Amniotic stem cell (primary cell): ENCODE measurements around the gene AFAP1L2.
"Not testable (repeated sequence)": the region's sequence is repeated elsewhere in the genome, so short reads cannot be mapped to it uniquely, and the experiment has no call there.

ENCODE experiments used
- DNase-seq: peaks from one replicate; lab custom pipeline; 2025; lab: John Stamatoyannopoulos, UW

Gene AFAP1L2

GRCh38 chr10:114362826-114363355 lies 41.4 kb downstream of the AFAP1L2 start:
- DNase-seq = no peak

DNA sequence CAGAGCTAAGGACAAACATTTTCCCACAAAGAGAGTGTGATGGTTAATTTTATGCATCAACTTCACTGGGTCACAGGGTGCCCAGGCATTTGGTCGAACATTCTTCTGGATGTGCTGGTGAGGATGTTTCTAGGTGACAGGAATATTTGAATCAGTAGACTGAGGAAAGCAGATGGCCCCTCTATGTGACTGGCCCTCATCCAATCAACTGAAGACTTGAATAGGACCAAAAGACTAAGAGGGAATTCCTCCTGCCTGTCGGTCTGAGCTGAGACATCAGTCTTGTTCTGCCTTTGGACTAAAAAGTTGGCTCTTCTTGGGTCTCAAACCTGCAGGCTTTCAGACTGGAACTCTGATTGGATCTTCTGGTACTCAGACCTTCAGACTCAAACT lies 44.4 kb downstream of the AFAP1L2 start:
- DNase-seq = no peak

- no peak for DNase-seq
These were observed 45.0 kb downstream of the AFAP1L2 start for GRCh38 chr10:114359041-114359952.

GRCh38 chr10:114357515-114357996 lies 46.7 kb downstream of the AFAP1L2 start:
- DNase-seq = no peak

GRCh38 chr10:114356751-114357514 lies 47.4 kb downstream of the AFAP1L2 start:
- DNase-seq = no peak

GRCh38 chr10:114356126-114356525 lies 48.2 kb downstream of the AFAP1L2 start:
- no peak for DNase-seq

DNA sequence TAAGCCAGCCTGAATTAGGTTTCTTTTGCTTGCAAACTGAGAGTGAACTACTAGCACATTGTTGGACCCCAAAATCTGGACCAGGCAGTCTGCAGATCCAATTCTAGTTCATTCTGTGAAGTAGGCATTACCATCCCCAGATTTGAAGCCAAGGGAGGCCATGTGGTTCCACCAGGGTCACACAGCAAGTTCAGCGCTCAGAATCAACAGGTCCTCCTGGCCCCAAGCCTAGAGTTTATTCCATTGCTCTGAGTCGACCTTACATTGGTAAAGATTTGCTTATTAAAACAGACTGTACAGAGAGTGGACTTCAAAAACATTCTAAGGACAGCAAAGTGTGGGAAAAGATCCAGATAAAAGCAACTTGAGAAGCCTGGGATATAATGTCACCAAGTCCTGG lies 50.9 kb downstream of the AFAP1L2 start:
- DNase-seq = no peak

DNA sequence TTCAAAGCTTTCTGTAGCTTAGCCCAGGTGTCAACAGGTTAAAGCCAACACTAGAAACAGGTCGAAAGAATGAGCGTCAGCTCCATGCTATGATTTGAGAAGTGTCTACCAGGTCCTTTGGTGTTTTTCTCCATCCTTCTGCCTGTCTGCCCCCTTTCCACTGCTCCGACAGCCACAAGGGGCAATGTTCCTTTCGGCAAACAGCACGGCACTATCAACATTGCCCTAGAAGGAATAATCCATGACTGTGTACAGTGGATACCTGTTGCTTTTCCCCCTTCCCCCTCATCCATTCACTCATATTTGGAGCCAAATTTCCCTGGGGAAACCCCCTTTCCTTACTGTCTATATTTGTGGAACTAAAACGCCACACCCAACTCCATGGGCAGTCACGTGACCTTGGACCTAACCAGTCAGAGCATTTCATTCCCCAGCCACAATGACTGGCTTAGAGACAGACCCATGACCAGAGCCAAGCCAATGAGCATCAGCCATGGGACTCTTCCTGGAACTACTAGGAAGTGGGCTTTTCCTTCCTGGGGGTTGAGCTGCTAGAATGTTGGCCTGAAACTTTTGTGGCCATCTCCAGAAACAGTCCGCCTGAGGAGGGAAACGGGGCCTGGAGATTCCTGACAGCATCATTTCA lies 51.5 kb downstream of the AFAP1L2 start:
- no peak for DNase-seq

- DNase-seq = no peak
These were observed 53.6 kb downstream of the AFAP1L2 start for GRCh38 chr10:114350751-114351150.

DNA sequence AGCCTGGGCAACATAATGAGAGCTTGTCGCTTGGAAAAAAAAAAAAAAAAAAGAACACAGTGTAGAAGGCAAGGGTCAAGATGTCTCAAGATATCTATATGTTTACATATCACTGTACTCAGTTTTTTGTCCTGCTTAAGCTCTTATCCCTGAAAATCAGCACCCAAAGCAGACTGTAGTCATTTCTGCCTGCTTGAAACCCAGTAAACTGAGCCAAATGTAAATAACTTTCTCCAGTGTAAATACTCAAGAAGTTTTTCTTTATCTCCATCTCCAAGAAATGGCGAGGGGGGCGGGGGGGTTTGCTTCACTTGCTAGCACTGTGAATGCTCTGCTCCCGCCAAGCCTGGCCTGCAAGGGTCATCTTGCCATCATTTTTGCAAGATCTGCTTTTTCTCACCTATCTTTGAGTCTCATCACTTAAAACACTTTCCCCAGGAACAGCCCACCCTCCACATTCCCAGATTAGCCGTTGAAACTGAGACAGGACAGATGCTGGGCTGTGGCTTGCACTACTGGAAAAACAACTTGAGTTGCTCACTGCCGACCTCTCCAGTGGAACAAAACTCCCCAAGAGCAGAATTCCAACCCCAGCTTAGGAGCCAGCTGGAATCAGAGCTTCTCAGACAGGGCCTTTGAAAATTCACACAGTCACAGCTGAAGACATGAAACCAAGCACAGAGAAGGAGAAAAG lies 54.6 kb downstream of the AFAP1L2 start:
- DNase-seq = no peak

GRCh38 chr10:114349071-114349470 lies 55.2 kb downstream of the AFAP1L2 start:
- not testable (repeated sequence) for DNase-seq

DNA sequence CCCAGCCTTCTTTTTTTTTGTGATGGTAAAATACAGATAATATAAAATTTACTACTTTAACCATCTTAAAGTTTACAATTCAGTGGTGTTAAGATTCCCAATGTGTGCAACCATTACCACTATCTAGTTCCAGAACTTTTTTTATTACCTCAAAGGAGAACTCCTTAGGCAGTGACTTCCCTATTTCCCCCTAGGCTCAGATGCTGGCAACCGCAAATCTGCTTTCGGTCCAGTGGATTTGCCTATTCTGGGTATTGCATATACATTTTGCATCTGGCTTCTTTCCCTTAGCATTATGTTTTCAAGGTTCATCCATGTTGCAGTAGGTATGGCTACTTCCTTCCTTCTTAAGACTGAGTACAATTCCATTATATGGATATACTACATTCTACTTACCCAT lies 56.5 kb downstream of the AFAP1L2 start:
- no peak for DNase-seq

GRCh38 chr10:114347241-114347640 lies 57.1 kb downstream of the AFAP1L2 start:
- DNase-seq = no peak

DNA sequence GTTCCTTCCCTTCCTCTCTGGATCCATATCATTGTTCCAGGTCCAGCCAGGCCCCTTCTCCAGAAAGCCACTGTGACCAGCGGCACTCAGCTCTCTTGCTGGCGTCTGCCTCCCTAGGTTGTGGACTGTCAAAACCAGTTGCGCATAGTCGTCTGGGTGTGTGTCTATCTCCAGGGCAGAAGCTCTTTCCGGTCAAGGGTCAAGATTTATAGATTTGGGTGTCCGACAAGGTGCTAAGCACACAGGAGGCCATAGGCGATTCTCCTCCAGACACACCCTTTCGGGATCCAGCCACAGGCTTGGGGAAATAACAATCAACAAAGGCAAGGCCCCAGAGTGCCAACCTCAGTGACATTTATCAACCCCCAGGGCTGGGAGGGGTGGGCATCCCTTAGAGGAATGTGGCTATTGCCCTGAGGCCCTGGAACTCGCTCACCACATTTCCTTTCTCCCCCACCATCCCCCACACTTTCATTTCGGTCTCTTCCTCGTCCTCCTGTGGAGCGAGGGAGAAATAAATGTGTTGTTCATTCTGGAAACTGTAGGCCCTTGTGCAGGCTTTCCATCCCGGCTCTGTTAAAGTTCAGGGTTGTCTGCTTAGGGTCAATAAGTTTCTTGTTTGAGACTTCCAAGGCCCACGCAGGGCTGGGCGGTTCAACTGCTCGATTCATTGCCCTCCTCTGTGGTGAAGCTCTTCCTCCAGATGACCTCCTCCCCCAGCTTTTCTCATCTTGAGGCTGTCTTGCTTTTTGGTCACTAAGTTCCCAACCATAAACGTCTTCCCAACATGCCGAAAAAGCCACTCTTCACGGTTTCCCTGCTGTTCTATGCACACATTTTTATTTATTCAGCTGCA lies 57.9 kb downstream of the AFAP1L2 start:
- DNase-seq = no peak

- DNase-seq = no peak
These were observed 58.6 kb downstream of the AFAP1L2 start for GRCh38 chr10:114345701-114346100.

DNA sequence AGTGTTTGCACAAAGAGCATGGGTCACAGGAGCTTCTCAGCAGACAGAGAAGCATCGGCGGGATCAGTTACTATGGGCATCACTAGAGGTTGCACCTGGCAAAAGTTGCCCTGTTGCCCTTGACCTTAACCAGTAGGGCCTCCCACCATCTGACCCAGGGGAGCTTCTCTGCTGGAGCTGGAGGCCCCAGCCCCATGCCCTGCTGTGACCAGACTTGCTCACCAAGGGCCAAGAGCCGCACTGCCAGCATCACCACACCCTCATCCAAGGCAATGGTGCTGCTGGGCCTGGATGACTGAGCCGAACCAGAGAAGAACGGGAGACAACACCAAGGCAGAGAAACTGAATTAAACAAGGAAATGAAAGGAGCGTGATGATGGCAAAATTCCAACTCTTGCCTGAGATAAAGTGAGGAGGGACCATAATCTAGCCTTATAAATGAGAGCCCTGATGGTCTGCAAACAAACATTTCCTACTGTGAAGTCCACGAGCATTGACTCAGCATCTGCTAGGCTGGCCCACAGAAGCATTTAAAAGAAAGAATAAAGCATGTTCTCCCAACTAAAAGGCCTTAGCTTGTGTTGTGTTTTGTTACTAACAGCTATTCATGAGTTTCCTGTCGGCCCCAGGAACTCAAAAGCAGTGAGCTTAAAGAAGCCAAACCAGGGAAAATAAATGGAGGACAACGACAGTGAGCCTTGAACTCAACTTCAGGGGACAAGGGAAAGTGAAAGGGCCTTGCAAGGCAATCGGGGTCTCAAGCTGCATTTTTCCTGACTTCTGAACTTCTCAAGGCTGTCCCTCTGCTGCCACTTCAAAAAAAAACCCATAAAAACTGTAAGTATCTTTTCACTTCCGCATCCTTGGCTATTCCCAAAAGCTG lies 60.4 kb downstream of the AFAP1L2 start:
- DNase-seq = no peak

- no peak for DNase-seq
These were observed 61.3 kb downstream of the AFAP1L2 start for GRCh38 chr10:114342976-114343375.

GRCh38 chr10:114340816-114341215 lies 63.5 kb downstream of the AFAP1L2 start:
- no peak for DNase-seq
